ENCODE data around the gene RGS6. TPM values are rescaled to one million over a fixed set of nuclear protein-coding genes. Genes with fewer than 3 reads are reported as not detected.
A peak's percentile ranks its signal among the peaks of the same experiment; 100 is the strongest.

RGS6 gene
- total and polyA plus RNA-seq, 7 donors: 0.19 to 1.6 (median 0.42) TPM

DNA sequence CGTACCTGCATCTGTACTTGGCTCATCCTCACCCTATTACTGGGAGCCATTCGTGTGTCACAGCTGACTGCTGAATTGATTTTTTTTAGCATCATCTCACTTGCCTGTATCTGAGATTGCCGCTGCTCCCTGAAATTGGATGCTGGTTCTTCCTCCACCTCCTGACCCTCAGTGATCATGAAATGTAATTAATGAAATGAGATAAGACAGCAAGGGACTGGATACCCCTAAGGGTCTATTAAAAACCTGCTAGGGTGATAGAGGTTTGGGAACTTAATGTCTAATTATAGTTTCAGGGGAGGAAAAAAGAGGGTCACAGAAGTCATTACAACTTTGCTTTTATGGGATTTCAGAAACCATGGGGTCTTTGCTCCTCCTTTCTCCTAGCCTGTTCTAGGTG lies 551.1 kb downstream of the RGS6 start:
- Histone ChIP-seq H3K27ac (no peak overlapping the region), H3K27me3 (ENCODE audit: insufficient read depth in 3 of 3, low read length in 2 of 3) (no peaks in the 10 kb centered on the region), H3K4me1 (no peaks in the 10 kb centered on the region), H3K36me3 (ENCODE audit: insufficient read depth in 1 of 2, low read depth in 1 of 2) (no peaks in the 10 kb centered on the region), H3K9me3 (no peaks in the 10 kb centered on the region), H3K4me3 (no peak overlapping the region)
- no peak for DNase-seq
- intact Hi-C loops (cut with DNase I): no loop called here
- WGBS, 3 donors: 71 to 81% (median 79%) methylated on average over 3 of the region's 3 CpGs
- no peak for ATAC-seq
- TF ChIP-seq CTCF (IDR thresholded peaks at IDR 0.05): no peak

DNA sequence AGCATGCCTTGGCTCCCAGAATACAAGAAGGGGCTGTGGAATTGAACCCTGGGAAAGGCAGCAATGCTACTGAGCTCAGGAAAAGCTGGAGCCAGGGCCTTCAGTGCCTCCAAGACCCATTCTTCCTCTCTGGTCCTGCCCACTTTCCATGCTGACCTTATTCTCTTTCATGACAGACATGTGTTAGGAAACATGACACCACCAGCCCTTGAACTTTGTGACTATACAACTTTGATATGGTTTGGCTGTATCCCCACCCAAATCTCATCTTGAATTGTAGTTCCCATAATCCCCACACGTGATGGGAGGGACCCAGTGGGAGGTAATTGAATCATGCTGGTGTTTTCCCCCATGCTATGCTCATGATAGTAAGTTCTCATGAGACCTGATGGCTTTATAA lies 553.5 kb downstream of the RGS6 start:
- DNase-seq (no peak), ATAC-seq (no peak)
- H3K4me3 ChIP-seq: no peak overlapping the region
- no peak overlapping the region for H3K27ac ChIP-seq
- H3K36me3 ChIP-seq (ENCODE audit: insufficient read depth in 1 of 2, low read depth in 1 of 2): no peaks in the 10 kb centered on the region
- TF ChIP-seq CTCF (IDR thresholded peaks at IDR 0.05): no peak
- H3K27me3 ChIP-seq (ENCODE audit: insufficient read depth in 3 of 3, low read length in 2 of 3): no peaks in the 10 kb centered on the region
- intact Hi-C loops (cut with DNase I): no loop called here
- 50 to 54% (median 50%) methylated on average over 1 of the region's 1 CpG for WGBS, 3 donors
- no peaks in the 10 kb centered on the region for H3K9me3 ChIP-seq
- H3K4me1 ChIP-seq: no peaks in the 10 kb centered on the region

DNA sequence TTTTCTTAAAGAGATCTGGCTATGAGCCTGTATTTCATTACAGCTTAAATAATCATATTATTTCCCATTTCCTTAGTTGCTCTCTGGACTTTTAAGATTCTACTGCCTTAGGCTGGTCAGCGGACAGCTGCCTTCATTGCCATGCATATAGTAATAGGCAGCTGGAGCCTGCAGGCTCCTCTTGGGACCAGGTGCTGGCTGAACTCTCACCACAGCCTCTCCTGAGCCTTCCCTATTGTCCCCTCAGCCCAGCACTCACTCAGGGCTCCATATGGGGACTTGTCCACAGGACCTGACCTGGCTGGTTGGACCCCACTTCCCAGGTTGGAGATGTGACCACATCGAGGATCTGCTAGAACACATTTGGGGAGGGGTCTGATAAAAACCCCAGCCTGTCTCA lies 556.3 kb downstream of the RGS6 start:
- no peaks in the 10 kb centered on the region for H3K27me3 ChIP-seq (ENCODE audit: insufficient read depth in 3 of 3, low read length in 2 of 3)
- no peaks in the 10 kb centered on the region for H3K9me3 ChIP-seq
- no peak overlapping the region for H3K27ac ChIP-seq
- DNase-seq (no peak), ATAC-seq (no peak)
- WGBS, 3 donors: 82 to 86% (median 86%) methylated on average over 2 of the region's 2 CpGs
- TF ChIP-seq CTCF (IDR thresholded peaks at IDR 0.05): no peak
- H3K4me3 ChIP-seq: no peak overlapping the region
- H3K4me1 ChIP-seq: no peaks in the 10 kb centered on the region
- intact Hi-C loops (cut with DNase I): no loop called here
- no peaks in the 10 kb centered on the region for H3K36me3 ChIP-seq (ENCODE audit: insufficient read depth in 1 of 2, low read depth in 1 of 2)

- TF ChIP-seq CTCF (IDR thresholded peaks at IDR 0.05): no peak
- H3K4me3 ChIP-seq: no peak overlapping the region
- no peak for ATAC-seq
- H3K4me1 ChIP-seq: no peaks in the 10 kb centered on the region
- WGBS, 3 donors: 89 to 94% (median 94%) methylated on average over 5 of the region's 5 CpGs
- no peak for DNase-seq
- H3K9me3 ChIP-seq: peaks cover 5% of the 10 kb centered on the region
- intact Hi-C loops (cut with DNase I): no loop called here
- H3K27me3 ChIP-seq (ENCODE audit: insufficient read depth in 3 of 3, low read length in 2 of 3): no peaks in the 10 kb centered on the region
- H3K27ac ChIP-seq: no peak overlapping the region
- no peaks in the 10 kb centered on the region for H3K36me3 ChIP-seq (ENCODE audit: insufficient read depth in 1 of 2, low read depth in 1 of 2)
These were observed 560.0 kb downstream of the RGS6 start for GRCh38 chr14:72492196-72492595.

GRCh38 chr14:72495668-72496067 lies 563.4 kb downstream of the RGS6 start:
- peak in 1 of 4 donors; percentile 10 for ATAC-seq
- H3K9me3 ChIP-seq: peaks cover 5% of the 10 kb centered on the region
- DNase-seq: no peak
- no peaks in the 10 kb centered on the region for H3K36me3 ChIP-seq (ENCODE audit: insufficient read depth in 1 of 2, low read depth in 1 of 2)
- no peak overlapping the region for H3K27ac ChIP-seq
- H3K27me3 ChIP-seq (ENCODE audit: insufficient read depth in 3 of 3, low read length in 2 of 3): peaks cover 0 to 3% (median 0%) of the 10 kb centered on the region in 3 donors
- intact Hi-C loops (cut with DNase I): no loop called here
- no peak overlapping the region for H3K4me3 ChIP-seq
- no peak for TF ChIP-seq CTCF (IDR thresholded peaks at IDR 0.05)
- no peaks in the 10 kb centered on the region for H3K4me1 ChIP-seq
- 9 to 24% (median 9%) methylated on average over 1 of the region's 1 CpG for WGBS, 3 donors
